Common myeloid progenitor, CD34-positive (primary cell): ENCODE measurements around the gene MORC2.

Source experiments
- CTCF ChIA-PET: fragments of 350-600 bp; sonication (Branson Sonifier 250); formaldehyde crosslinking; loops from one replicate; lab custom pipeline; 2021; ENCODE audit warnings: antibody characterized with exemption; lab: Charles Lee
- POLR2A ChIA-PET: fragments of 350-600 bp; sonication (Branson Sonifier 250); formaldehyde crosslinking; loops from one replicate; lab custom pipeline; 2021; ENCODE audit warnings: antibody characterized with exemption; lab: Charles Lee
- DNase-seq, 3 donors: peaks; one replicate each; pipeline versions ENCODE4 v3.0.0 to v3.0.0-alpha.2; 2013
- H3K27ac ChIP-seq, 2 experiments: 1 replicate in 1 of 2; 2 replicates in 1 of 2; pipeline ENCODE4 v1.7.0; 2013; ENCODE audit warnings: inconsistent platforms in 2 of 2, low read length in 2 of 2, mild to moderate bottlenecking in 2 of 2, low read depth in 1 of 2, moderate library complexity in 1 of 2; ENCODE audit not compliant: severe bottlenecking in 2 of 2, insufficient read depth in 1 of 2, poor library complexity in 1 of 2
- H3K27me3 ChIP-seq, 5 experiments: replicated peaks in 2 of 5; 1 replicate in 3 of 5; 2 replicates in 2 of 5; pipeline versions ENCODE4 v1.6.1 to v1.7.0; 2013; ENCODE audit warnings: low read length in 4 of 5, mild to moderate bottlenecking in 2 of 5, moderate library complexity in 2 of 5, inconsistent platforms in 1 of 5; ENCODE audit not compliant: insufficient read depth in 5 of 5, control insufficient read depth in 4 of 5
- H3K36me3 ChIP-seq, 4 experiments: 1 replicate in 2 of 4; 2 replicates in 2 of 4; pipeline versions ENCODE4 v1.6.1 to v1.7.0; 2013; ENCODE audit warnings: low read length in 3 of 4, control low read depth in 1 of 4, mild to moderate bottlenecking in 1 of 4; ENCODE audit not compliant: control insufficient read depth in 4 of 4, insufficient read depth in 4 of 4
- H3K4me1 ChIP-seq, 4 experiments: 1 replicate in 3 of 4; 2 replicates in 1 of 4; pipeline versions ENCODE4 v1.6.1 to v1.7.1; 2013; ENCODE audit warnings: low read length in 3 of 4, mild to moderate bottlenecking in 3 of 4, control low read depth in 1 of 4, inconsistent platforms in 1 of 4, moderate library complexity in 1 of 4; ENCODE audit not compliant: control insufficient read depth in 4 of 4, insufficient read depth in 4 of 4; ENCODE audit errors: control extremely low read depth in 1 of 4
- H3K4me3 ChIP-seq, 7 experiments: 1 replicate in 4 of 7; 2 replicates in 3 of 7; pipeline versions ENCODE4 v1.5.1 to v1.7.0; 2013; ENCODE audit warnings: mild to moderate bottlenecking in 7 of 7, low read length in 6 of 7, moderate library complexity in 6 of 7, inconsistent platforms in 2 of 7, low read depth in 2 of 7, control low read depth in 1 of 7; ENCODE audit not compliant: insufficient read depth in 4 of 7, control insufficient read depth in 1 of 7; ENCODE audit errors: extremely low read depth in 1 of 7
- H3K9me3 ChIP-seq, 5 experiments: 1 replicate in 4 of 5; 2 replicates in 1 of 5; pipeline versions ENCODE4 v1.6.1 to v1.7.1; 2013; ENCODE audit warnings: low read length in 4 of 5, mild to moderate bottlenecking in 2 of 5, inconsistent platforms in 1 of 5, low read depth in 1 of 5, moderate library complexity in 1 of 5; ENCODE audit not compliant: control insufficient read depth in 4 of 5, insufficient read depth in 2 of 5; ENCODE audit errors: control extremely low read depth in 1 of 5
- WGBS: methylation state at CpG from one replicate; pipeline ENCODE4 v1.1.5; 2013; ENCODE audit not compliant: insufficient coverage; 5-methylcytosine and 5-hydroxymethylcytosine counted together

MORC2 gene

DNA sequence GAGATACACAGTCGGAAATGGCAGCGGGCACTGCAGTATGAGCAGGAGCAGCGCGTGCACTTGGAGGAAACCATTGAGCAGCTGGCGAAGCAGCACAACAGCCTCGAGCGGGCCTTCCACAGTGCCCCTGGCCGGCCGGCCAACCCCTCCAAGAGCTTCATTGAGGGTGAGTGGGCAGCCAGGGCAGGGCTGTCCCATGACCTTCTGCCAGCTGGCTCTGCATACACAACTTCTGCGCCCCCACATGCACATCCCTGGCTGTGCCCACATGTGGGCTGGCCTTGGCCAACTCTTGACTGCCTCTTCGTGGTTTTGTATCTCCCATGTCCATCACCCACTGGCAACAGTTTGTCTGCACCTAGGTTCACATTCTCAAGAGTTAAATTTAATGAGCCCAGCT lies 81.1 kb downstream of the MORC2 start:
- Histone ChIP-seq H3K4me1 (no peaks in the 10 kb centered on the region), H3K27ac (no peak overlapping the region), H3K36me3 (peaks cover 0 to 10% (median 3%) of the 10 kb centered on the region in 4 experiments), H3K9me3 (no peaks in the 10 kb centered on the region), H3K4me3 (no peak overlapping the region), H3K27me3 (no peaks in the 10 kb centered on the region)
- POLR2A ChIA-PET, result no interaction called here
- DNase-seq, result no peak
- WGBS, result 98% methylated on average over 11 of the region's 11 CpGs
- CTCF ChIA-PET, result interaction anchor here (1.2 to 2.9 kb wide), 3 partner anchors 121 to 125 kb away, joined by 3 to 7 read pairs (median 5); no protein-coding TSS in a partner anchor

DNA sequence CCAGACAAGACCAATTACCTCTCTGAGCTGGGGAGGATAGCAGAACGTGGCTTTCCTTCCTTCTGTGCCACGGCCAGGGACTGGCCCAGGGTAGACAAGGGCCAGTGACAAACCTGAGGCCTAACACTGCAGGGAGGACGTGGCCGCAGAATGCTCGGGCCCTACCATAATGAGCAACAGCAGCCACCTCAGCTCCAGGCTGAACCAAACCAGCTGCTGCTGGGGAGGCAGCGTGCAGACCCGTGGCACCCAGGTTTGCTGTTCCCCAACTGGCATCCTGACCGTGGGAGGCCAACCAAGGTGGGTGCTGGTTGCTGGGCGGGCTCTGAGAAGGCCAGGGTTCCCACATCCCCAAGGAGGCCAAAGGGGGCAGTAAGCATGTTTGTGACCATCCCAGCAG lies 83.0 kb downstream of the MORC2 start:
- CTCF ChIA-PET, result interaction anchor here (1.2 to 2.1 kb wide), 2 partner anchors 11 to 122 kb away, joined by 5 to 9 read pairs; no protein-coding TSS in a partner anchor
- WGBS, result 98% methylated on average over 9 of the region's 9 CpGs
- peaks cover 0 to 10% (median 3%) of the 10 kb centered on the region in 4 experiments for H3K36me3 ChIP-seq

DNA sequence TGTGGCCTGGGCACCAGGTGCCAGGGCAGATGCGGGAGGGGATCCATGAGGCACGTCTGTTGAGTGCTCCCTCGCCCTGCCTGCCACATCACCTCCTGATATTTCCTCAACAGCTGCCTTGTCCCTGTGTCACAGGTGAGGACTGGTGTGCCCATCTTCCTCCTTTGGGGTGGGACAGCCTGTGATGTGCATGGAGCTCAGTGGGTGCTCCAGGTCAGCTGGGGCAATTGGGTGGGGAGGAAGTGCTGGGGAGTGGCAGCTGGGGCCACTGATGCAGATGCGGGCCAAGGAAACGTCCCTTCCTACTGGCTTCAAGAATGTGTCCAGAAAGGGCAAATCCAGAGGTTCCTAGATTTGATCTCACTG lies 83.6 kb downstream of the MORC2 start:
- no peaks in the 10 kb centered on the region for H3K27me3 ChIP-seq
- CTCF ChIA-PET, result interaction anchor here (1.2 to 2.1 kb wide), 2 partner anchors 10 to 121 kb away, joined by 5 to 9 read pairs; no protein-coding TSS in a partner anchor
- no peaks in the 10 kb centered on the region for H3K9me3 ChIP-seq
- DNase-seq, result no peak
- POLR2A ChIA-PET, result no interaction called here
- no peak overlapping the region for H3K27ac ChIP-seq
- WGBS, result 87% methylated on average over 5 of the region's 5 CpGs
- peaks cover 0 to 10% (median 3%) of the 10 kb centered on the region in 4 experiments for H3K36me3 ChIP-seq
- peaks cover 0 to 4% (median 0%) of the 10 kb centered on the region in 4 experiments for H3K4me1 ChIP-seq
- no peak overlapping the region for H3K4me3 ChIP-seq

More for the DNA sequence above, 83.0 kb downstream of the MORC2 start:
- DNase-seq, result no peak
- Histone ChIP-seq H3K9me3 (no peaks in the 10 kb centered on the region), H3K4me3 (no peak overlapping the region), H3K27me3 (no peaks in the 10 kb centered on the region), H3K4me1 (peaks cover 0 to 4% (median 0%) of the 10 kb centered on the region in 4 experiments), H3K27ac (no peak overlapping the region)
- POLR2A ChIA-PET, result no interaction called here

DNA sequence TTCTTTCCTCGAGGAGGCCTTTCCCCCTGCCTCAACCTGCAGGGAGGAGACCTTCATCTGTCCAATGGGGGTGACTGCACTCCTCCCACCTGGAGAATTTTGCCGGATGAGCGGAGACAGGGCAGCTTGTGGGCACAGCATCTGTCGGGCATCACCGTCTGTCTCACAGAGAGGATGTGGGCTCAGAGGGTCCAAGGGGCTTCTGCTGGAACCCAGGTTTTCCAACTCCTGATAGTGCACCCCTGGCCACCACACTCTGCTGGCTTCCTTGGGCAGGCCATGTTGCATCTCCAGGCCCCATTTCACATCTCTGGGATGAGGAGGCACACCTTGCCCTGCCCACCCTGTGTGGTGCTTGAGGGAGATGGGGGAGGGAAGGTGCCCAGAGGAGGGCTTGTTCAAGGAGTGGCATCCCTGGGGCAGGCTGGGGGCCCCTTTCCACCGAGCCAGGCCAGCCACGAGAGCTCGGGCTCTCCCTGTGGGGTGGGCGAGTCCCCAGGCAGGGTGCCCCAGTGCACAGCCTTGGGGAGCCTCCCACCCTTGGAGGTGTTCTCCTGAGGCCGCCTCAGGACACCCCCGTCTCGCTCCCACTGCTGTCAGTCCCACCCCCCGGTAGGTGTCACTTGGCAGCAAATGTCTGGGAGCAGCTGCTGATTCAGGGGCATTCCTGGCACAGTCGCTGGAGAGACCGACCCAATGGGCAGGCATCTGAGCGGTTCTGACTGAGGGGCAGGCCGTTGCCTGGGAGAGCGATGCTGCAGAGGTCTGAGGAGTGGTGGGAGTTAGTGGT lies 84.2 kb downstream of the MORC2 start:
- Histone ChIP-seq H3K27ac (no peak overlapping the region), H3K4me1 (peaks cover 0 to 4% (median 0%) of the 10 kb centered on the region in 4 experiments), H3K27me3 (no peaks in the 10 kb centered on the region), H3K36me3 (peaks cover 0 to 6% (median 0%) of the 10 kb centered on the region in 4 experiments), H3K4me3 (no peak overlapping the region), H3K9me3 (no peaks in the 10 kb centered on the region)
- CTCF ChIA-PET, result interaction anchor here (2.1 kb wide), 1 partner anchor 9 kb away, joined by 9 read pairs; no protein-coding TSS in a partner anchor
- POLR2A ChIA-PET, result no interaction called here
- over 99% methylated on average over 16 of the region's 18 CpGs for WGBS
- DNase-seq, result no peak

DNA sequence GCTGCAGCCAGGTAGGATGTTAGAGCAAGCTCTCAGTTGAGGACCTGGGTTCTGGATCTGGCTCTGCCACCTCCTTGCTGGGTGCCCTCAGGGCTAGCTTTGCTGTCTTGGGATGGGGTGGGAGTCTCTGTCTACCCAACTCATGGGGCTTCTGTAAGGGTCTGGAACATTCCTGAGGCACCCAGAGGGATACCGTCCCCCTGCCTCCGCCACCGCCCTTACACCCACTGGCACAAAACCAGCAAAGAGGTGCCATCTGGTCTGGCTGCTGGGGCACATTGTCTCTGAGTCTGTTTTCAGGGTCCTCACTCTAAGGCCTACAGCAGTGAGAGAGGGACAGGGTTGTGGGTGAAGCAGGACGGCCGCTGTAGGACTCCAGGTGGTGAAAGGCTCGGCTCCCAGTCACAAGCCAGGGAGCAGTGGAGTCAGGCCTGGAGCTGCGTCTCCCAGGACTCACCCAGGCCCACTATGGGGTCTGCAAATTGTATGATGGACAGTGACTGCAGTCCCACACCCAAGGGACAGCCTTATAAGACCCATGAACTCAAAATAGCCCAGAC lies 84.9 kb downstream of the MORC2 start:
- CTCF ChIA-PET, result no interaction called here
- H3K27ac ChIP-seq, result no peak overlapping the region
- DNase-seq, result no peak
- POLR2A ChIA-PET, result no interaction called here
- no peak overlapping the region for H3K4me3 ChIP-seq
- WGBS, result 98% methylated on average over 4 of the region's 7 CpGs
- H3K36me3 ChIP-seq, result no peaks in the 10 kb centered on the region
- H3K9me3 ChIP-seq, result no peaks in the 10 kb centered on the region
- H3K4me1 ChIP-seq, result peaks cover 0 to 4% (median 0%) of the 10 kb centered on the region in 4 experiments
- H3K27me3 ChIP-seq, result no peaks in the 10 kb centered on the region

DNA sequence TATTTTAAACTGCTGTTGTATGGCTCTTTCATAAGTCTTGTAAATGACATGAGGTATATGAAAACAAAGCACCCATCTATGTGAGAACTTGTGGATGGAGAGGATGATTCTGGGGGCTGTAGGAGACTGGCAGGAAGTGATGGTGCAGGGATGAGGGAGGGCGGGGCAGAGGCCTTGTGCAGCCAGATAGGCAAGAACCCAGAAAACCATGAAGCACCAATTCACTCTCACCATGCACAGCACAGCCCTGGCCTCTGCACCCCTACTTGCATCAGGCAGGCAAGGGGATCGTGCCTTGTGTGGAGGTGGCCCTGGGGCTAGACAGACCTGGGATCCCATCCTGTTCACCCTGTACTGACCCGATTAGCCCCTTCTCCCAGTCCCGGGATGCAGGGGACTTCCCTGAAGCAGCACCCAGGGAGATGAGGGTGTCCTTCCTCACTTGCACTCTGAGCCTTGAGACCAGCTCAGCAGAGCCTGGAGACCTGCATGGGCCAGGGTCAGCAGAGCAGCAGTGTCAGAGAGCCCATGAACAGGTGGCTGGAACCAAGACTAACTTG lies 85.5 kb downstream of the MORC2 start:
- Histone ChIP-seq H3K4me3 (no peak overlapping the region), H3K27ac (no peak overlapping the region), H3K9me3 (no peaks in the 10 kb centered on the region), H3K4me1 (peaks cover 0 to 4% (median 0%) of the 10 kb centered on the region in 4 experiments), H3K36me3 (no peaks in the 10 kb centered on the region), H3K27me3 (no peaks in the 10 kb centered on the region)
- peak in 1 of 3 donors; percentile 12 for DNase-seq
- WGBS, result 100% methylated on average over 1 of the region's 4 CpGs
- ChIA-PET CTCF (no interaction called here), POLR2A (no interaction called here)
